GM12878 (cell line): ENCODE results near the gene STARD13. TPM values are rescaled to one million over a fixed set of nuclear protein-coding genes. Genes with fewer than 3 reads are reported as not detected.

Experiments used
- MXI1 ChIP-seq: fragments of 150-350 bp; IDR thresholded peaks from 2 replicates; pipeline ENCODE4 v1.6.1; 2011; ENCODE audit warnings: low read depth, mild to moderate bottlenecking, inconsistent platforms, low read length, improper control_type of control experiment
- PRDM15 ChIP-seq: fragments of 450-650 bp; formaldehyde crosslinking; IDR thresholded peaks from 2 replicates; pipeline ENCODE4 v1.4.0; 2020; ENCODE audit warnings: mild to moderate bottlenecking, moderate library complexity
- RBBP5 ChIP-seq: fragments of 200-600 bp; sonication (generic); conservative IDR thresholded peaks from 2 replicates; pipeline ENCODE4 v1.6.1; 2016
- REST ChIP-seq: IDR thresholded peaks from 2 replicates; pipeline ENCODE4 v1.6.1; 2012; ENCODE audit warnings: mild to moderate bottlenecking, low read depth, low read length
- WRNIP1 ChIP-seq: IDR thresholded peaks from 2 replicates; pipeline ENCODE4 v1.6.1; 2011; ENCODE audit warnings: low read depth, low read length, improper control_type of control experiment, borderline replicate concordance
- polyA plus RNA-seq, 11 experiments: library from polyadenylated mRNA; depleted of rRNA in 4 of 11; unstranded in 6 of 11; stranded (reverse) in 5 of 11; fragments of >200 nt; fragmentation: Nextera tagmentation in 4 of 11; fragmentation: Illumina TruSeq in 1 of 11; extraction: Ambion mirVana in 4 of 11; extraction: Trizol in 1 of 11; gene quantifications; 1 replicate in 1 of 11; 2 replicates in 10 of 11; pipeline versions ENCODE4 v1.2.1 to v1.2.3, GENCODE V29; 2011 to 2016; ENCODE audit warnings: inconsistent platforms in 2 of 11, missing spikeins in 2 of 11, low read depth in 1 of 11
- total RNA-seq, 4 experiments: library from RNA; depleted of rRNA in 3 of 4; stranded (reverse); fragments of >200 nt in 3 of 4; fragmentation: Illumina TruSeq in 1 of 4; extraction: Trizol in 1 of 4; gene quantifications; 2 replicates each; pipeline versions ENCODE4 v1.2.1 to v1.2.3, GENCODE V29; 2013 to 2021

STARD13 gene
- total and polyA plus RNA-seq, 10 of the 15 experiments (the other 5 are each of a cell fraction or from before 2014, with no cell fraction given), result 4.0 to 41.6 (median 10.1) TPM

GRCh38 chr13:33245505-33246158, 39.9 kb downstream of the STARD13 start (continued):
- TF ChIP-seq RBBP5, result no peak
- no peak for TF ChIP-seq PRDM15 (CRISPR knock-in tag)
- TF ChIP-seq REST, result no peak
- TF ChIP-seq MXI1, result no peak
- TF ChIP-seq WRNIP1, result no peak
- TF ChIP-seq, all 136 proteins: peak for 0
